Ascending aorta (tissue), 2 donors: ENCODE results near the gene SLC30A3. TPM values are rescaled to one million over a fixed set of nuclear protein-coding genes. Genes with fewer than 3 reads are reported as not detected.

Experiments used
- DNase-seq, 2 donors: peaks; one replicate each; pipeline ENCODE4 v3.0.0-alpha.2; 2019; ENCODE audit warnings: low spot score in 2 of 2
- H3K27ac ChIP-seq, 2 donors: fragments of 200-600 bp; sonication (generic); one replicate each; pipeline ENCODE4 v1.5.1; 2016 to 2017; ENCODE audit warnings: mild to moderate bottlenecking in 1 of 2
- H3K27me3 ChIP-seq: fragments of 200-600 bp; sonication (generic); one replicate; pipeline ENCODE4 v1.5.1; 2017
- H3K36me3 ChIP-seq, 2 donors: fragments of 200-600 bp; sonication (generic); one replicate each; pipeline ENCODE4 v1.5.1; 2016
- H3K4me1 ChIP-seq, 2 donors: fragments of 200-600 bp; sonication (generic); one replicate each; pipeline ENCODE4 v1.5.1; 2016 to 2017; ENCODE audit warnings: mild to moderate bottlenecking in 1 of 2
- H3K4me3 ChIP-seq, 2 donors: fragments of 200-600 bp; sonication (generic); one replicate each; pipeline ENCODE4 v1.5.1; 2016 to 2017; ENCODE audit warnings: mild to moderate bottlenecking in 1 of 2
- H3K9me3 ChIP-seq, 2 donors: fragments of 200-600 bp; sonication (generic); one replicate each; pipeline ENCODE4 v1.5.1; 2016
- intact Hi-C: fragments of 100-400 bp; cut with DNase I; formaldehyde crosslinking; loops from one replicate; pipeline ENCODE4 v1.15.1; 2023
- total RNA-seq: library from RNA; depleted of rRNA; stranded (reverse); fragments of >200 nt; gene quantifications from one replicate; pipeline ENCODE4 v1.1.0, GENCODE V29; 2016
- TF ChIP-seq, protein P1 (sequence below), 3 experiments: fragments of 200-600 bp in 2 of 3; fragments of 450-650 bp in 1 of 3; sonication (generic) in 2 of 3; IDR thresholded peaks; one replicate each; pipeline ENCODE4 v1.5.1; 2016 to 2019; ENCODE audit warnings: antibody characterized with exemption in 3 of 3, mild to moderate bottlenecking in 1 of 3, moderate library complexity in 1 of 3

The SLC30A3 gene
- total RNA-seq, 1 donor from 2014 or later: 7.6 TPM

DNA sequence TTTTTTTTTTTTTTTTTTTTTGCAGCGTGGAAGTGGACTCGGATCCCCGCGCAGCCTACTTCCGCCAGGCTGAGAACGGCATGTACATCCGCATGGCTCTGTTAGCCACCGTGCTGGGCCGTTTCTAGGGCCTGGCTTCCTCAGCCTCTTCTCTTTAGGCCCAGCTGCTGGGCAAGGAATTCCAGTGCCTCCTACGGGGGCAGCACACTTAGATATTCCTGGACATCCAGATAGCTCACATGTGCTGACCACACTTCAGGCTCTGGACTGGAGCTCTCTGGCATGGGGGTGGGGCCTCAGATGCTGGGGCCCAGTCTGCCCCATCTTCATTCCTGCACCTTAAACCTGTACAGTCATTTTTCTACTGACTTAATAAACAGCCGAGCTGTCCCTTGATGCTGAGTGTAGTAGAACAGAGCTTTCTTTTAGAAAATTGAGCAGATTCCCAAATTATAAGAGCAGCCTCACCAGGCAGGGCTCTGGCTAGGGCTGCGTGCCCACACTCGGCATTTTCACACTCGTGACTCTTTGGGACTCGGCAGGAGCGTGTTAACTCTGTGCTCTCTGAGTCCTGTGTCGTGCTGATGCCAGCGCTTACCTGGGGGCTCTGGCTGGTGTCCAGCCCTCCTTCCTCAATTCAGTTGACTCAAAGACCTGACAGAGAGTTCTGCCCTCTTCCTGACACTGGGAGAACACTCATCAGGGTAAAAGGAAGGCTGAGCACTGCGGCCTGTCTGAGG is 19.3 kb downstream of the SLC30A3 start:
- Histone ChIP-seq H3K9me3 (no peaks in the 10 kb centered on the region), H3K27me3 (no peaks in the 10 kb centered on the region), H3K27ac (no peak overlapping the region), H3K36me3 (peaks cover 49 to 58% of the 10 kb centered on the region in 2 donors), H3K4me1 (no peaks in the 10 kb centered on the region), H3K4me3 (no peak overlapping the region)
- DNase-seq: no peak
- TF ChIP-seq, protein P1, sequence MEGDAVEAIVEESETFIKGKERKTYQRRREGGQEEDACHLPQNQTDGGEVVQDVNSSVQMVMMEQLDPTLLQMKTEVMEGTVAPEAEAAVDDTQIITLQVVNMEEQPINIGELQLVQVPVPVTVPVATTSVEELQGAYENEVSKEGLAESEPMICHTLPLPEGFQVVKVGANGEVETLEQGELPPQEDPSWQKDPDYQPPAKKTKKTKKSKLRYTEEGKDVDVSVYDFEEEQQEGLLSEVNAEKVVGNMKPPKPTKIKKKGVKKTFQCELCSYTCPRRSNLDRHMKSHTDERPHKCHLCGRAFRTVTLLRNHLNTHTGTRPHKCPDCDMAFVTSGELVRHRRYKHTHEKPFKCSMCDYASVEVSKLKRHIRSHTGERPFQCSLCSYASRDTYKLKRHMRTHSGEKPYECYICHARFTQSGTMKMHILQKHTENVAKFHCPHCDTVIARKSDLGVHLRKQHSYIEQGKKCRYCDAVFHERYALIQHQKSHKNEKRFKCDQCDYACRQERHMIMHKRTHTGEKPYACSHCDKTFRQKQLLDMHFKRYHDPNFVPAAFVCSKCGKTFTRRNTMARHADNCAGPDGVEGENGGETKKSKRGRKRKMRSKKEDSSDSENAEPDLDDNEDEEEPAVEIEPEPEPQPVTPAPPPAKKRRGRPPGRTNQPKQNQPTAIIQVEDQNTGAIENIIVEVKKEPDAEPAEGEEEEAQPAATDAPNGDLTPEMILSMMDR (IDR thresholded peaks at IDR 0.05): no peak
- intact Hi-C loops: no loop called here

DNA sequence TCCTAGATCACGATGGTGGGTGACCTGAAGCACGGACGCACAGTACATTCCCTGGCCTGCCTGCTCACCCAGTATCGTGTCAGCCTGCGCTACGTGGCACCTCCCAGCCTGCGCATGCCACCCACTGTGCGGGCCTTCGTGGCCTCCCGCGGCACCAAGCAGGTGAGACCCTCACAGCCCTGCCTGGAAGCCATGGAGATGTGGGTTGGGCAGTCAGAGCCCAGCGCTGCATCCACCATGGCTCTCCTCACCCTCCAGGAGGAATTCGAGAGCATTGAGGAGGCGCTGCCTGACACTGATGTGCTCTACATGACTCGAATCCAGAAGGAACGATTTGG is 20.3 kb downstream of the SLC30A3 start:
- Histone ChIP-seq H3K27ac (no peak overlapping the region), H3K4me1 (no peaks in the 10 kb centered on the region), H3K36me3 (peaks cover 59 to 67% of the 10 kb centered on the region in 2 donors), H3K9me3 (no peaks in the 10 kb centered on the region), H3K4me3 (no peak overlapping the region), H3K27me3 (no peaks in the 10 kb centered on the region)
- TF ChIP-seq, protein P1 (IDR thresholded peaks at IDR 0.05): no peak
- intact Hi-C loops: no loop called here
- DNase-seq: no peak

DNA sequence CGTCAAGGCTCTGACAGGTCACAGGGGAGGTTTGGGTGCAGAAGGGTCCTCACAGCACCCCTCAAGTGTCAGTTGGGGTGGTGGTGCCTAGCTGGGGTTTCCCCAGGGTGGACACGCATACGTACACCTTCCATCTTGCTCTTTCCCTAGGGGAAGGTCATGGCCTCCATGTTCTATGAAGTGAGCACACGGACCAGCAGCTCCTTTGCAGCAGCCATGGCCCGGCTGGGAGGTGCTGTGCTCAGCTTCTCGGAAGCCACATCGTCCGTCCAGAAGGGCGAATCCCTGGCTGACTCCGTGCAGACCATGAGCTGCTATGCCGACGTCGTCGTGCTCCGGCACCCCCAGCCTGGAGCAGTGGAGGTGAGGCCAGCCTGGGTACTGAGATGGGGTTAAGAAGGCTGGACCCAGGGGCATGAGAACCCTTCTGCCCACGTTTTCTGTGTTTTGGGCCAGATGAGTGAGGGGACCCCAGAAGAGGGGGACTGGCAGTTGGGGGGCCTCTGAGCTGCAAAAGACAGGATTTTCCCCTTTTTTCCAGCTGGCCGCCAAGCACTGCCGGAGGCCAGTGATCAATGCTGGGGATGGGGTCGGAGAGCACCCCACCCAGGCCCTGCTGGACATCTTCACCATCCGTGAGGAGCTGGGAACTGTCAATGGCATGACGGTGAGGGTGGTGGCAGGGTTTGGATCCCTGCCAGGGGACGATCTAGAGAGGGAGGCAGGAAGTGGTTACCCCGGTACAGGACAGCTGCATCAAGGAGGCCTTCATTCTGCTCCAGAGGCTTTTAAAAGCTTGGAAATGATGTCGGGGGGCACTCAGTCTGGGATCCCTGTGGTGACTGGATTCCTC is 20.9 kb downstream of the SLC30A3 start:
- H3K4me1 ChIP-seq: no peaks in the 10 kb centered on the region
- no peaks in the 10 kb centered on the region for H3K27me3 ChIP-seq
- intact Hi-C loops: no loop called here
- H3K4me3 ChIP-seq: no peak overlapping the region
- H3K36me3 ChIP-seq: peaks cover 65 to 73% of the 10 kb centered on the region in 2 donors
- H3K27ac ChIP-seq: no peak overlapping the region
- no peak for DNase-seq
- H3K9me3 ChIP-seq: no peaks in the 10 kb centered on the region
- TF ChIP-seq, protein P1 (IDR thresholded peaks at IDR 0.05): no peak

DNA sequence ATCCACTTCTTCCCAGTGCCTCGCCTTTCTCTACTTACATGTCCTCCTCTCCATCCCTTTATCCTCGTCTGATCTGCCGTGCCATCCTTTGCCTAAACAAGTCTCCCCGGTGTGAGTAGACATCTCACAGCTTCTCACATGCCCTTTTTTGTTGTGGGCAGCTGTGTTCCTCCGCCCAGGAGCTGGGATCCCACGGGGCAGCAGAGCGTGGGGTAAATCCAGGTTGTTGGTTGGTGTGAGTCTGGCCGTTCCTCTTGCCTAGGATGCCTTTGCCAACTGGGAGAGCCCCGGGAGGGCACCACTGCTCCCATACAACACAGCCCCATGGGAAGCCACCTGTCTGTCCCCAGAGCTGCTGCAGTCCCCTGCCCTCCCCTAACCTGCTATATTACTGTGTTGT is 22.4 kb downstream of the SLC30A3 start:
- no peak for DNase-seq
- Histone ChIP-seq H3K4me3 (no peak overlapping the region), H3K27ac (no peak overlapping the region), H3K4me1 (no peaks in the 10 kb centered on the region), H3K36me3 (peaks cover 79 to 89% of the 10 kb centered on the region in 2 donors), H3K9me3 (no peaks in the 10 kb centered on the region), H3K27me3 (no peaks in the 10 kb centered on the region)
- TF ChIP-seq, protein P1 (IDR thresholded peaks at IDR 0.05): no peak
- intact Hi-C loops: no loop called here

DNA sequence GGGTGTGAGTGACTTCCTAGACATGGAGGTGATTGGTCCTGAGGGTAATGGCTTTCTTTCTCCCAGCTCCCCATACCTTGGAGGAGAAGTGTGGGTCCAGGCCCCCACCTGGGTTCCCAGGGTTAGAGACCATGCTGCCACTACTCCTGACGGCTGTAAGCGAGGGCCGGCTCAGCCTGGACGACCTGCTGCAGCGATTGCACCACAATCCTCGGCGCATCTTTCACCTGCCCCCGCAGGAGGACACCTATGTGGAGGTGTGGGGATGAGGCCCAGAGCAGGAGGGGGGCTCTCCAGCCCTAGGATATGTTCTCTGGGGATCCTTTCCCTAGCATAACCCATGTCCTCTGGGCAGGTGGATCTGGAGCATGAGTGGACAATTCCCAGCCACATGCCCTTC is 23.9 kb downstream of the SLC30A3 start:
- intact Hi-C loops: no loop called here
- Histone ChIP-seq H3K36me3 (peaks cover 92 to 100% of the 10 kb centered on the region in 2 donors), H3K4me1 (no peaks in the 10 kb centered on the region), H3K27ac (no peak overlapping the region), H3K4me3 (no peak overlapping the region), H3K9me3 (no peaks in the 10 kb centered on the region), H3K27me3 (no peaks in the 10 kb centered on the region)
- DNase-seq: no peak
- TF ChIP-seq, protein P1 (IDR thresholded peaks at IDR 0.05): no peak
